Cardiac muscle cell (in vitro differentiated cells and primary cell): ENCODE results near the gene MIAT. TPM values are rescaled to one million over a fixed set of nuclear protein-coding genes. Genes with fewer than 3 reads are reported as not detected.

Experiments
- DNase-seq, 2 donors: peaks; one replicate each; pipeline versions ENCODE4 v3.0.0 to v3.0.0-alpha.2; 2010 to 2017; ENCODE audit warnings: low read depth in 1 of 2, low spot score in 1 of 2
- H3K27ac ChIP-seq: fragments of 200-600 bp; sonication (generic); 2 replicates; pipeline ENCODE4 v1.5.1; 2016
- H3K27me3 ChIP-seq: fragments of 200-600 bp; sonication (generic); 2 replicates; pipeline ENCODE4 v1.6.0; 2016; ENCODE audit warnings: control low read depth
- H3K36me3 ChIP-seq: fragments of 200-600 bp; sonication (generic); 2 replicates; pipeline ENCODE4 v1.5.1; 2016; ENCODE audit warnings: control low read depth
- H3K4me1 ChIP-seq: fragments of 200-600 bp; sonication (generic); 2 replicates; pipeline ENCODE4 v1.8.1; 2017; ENCODE audit warnings: low read depth, mild to moderate bottlenecking, mixed run types
- H3K4me3 ChIP-seq: fragments of 200-600 bp; sonication (generic); 2 replicates; pipeline ENCODE4 v1.5.1; 2016; ENCODE audit warnings: mild to moderate bottlenecking
- H3K9me3 ChIP-seq: fragments of 200-600 bp; sonication (generic); 2 replicates; pipeline ENCODE4 v1.5.1; 2017; ENCODE audit warnings: low read depth, mild to moderate bottlenecking, control low read depth
- CTCF ChIP-seq: IDR thresholded peaks from 2 replicates; pipeline ENCODE4 v1.5.1; 2012; ENCODE audit warnings: low read depth, mild to moderate bottlenecking, low read length
- polyA plus RNA-seq: library from polyadenylated mRNA; unstranded; fragments of >200 nt; fragmentation: Nextera tagmentation; extraction: Ambion mirVana; gene quantifications from 2 replicates; pipeline ENCODE4 v1.2.1, GENCODE V29; 2016
- total RNA-seq: library from RNA; depleted of rRNA; stranded (reverse); fragments of >200 nt; gene quantifications from 2 replicates; pipeline ENCODE4 v1.2.3, GENCODE V29; 2016

The MIAT gene
- total and polyA plus RNA-seq, 2 experiments from 2014 or later, result 0.11 to 0.66 TPM

DNA sequence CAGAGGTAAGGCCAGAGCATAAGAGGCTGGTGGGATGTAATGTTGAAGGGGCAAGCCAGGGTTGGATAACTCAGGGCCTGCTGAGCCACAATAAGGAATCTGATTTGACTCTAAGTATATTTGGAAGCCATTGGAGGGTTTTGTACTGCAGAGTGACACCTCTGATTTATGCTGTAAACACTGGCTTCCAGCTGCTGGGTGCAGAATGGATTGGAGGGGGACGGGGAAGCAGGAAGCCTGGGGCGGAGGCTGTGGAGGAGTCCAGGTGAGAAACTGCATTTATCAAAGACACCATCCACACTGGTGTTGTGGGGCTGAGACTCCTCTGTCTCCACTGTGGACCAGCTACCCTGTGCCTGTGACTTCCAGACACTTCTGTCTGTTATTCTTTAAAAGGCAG lies 26.8 kb downstream of the MIAT start:
- H3K27ac ChIP-seq, result no peak overlapping the region
- no peaks in the 10 kb centered on the region for H3K9me3 ChIP-seq
- no peak for DNase-seq
- TF ChIP-seq CTCF, result no peak
- H3K36me3 ChIP-seq, result no peaks in the 10 kb centered on the region
- H3K4me3 ChIP-seq, result no peak overlapping the region
- H3K27me3 ChIP-seq, result no peaks in the 10 kb centered on the region
- H3K4me1 ChIP-seq, result peaks cover 7% of the 10 kb centered on the region

DNA sequence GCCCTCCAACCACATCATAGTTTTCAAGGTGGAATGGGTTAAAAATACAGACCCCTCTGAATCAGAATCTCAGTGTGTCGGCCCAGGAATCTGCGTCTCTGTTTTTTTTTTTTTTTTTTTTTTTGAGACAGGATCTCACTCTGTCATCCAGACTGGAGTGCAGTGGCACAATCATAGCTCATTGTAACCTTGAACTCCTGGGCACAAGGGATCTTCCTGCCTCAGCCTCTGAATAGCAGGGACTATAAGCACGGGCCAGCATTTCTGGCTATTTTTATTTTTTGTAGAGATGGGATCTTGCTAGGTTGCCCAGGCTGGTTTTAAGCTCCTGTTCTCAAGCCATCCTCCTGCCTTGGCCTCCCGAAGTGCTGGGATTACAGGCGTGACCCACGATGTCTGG lies 28.2 kb downstream of the MIAT start:
- Histone ChIP-seq H3K27ac (no peak overlapping the region), H3K9me3 (no peaks in the 10 kb centered on the region), H3K4me1 (peaks cover 7% of the 10 kb centered on the region), H3K36me3 (no peaks in the 10 kb centered on the region), H3K4me3 (no peak overlapping the region), H3K27me3 (no peaks in the 10 kb centered on the region)
- TF ChIP-seq CTCF, result no peak
- DNase-seq, result no peak

DNA sequence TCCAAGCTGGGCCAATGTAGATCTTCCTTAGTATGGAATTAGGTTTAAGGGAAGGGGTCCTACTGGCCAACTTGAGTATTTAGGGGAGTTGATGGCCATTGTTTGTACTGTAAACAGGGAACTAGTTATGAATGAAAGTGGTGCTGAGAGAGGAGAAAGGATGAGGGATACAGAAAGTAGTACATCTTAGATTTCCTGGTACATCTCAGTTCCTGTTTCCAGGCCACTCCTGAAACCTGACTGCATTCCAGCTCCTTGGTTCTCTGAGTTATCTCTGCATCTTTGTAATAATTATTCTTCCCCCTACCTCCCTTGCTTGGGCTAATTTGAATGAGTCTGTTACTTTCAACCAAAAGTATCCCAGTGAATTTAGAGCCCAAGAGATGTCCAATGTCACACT lies 30.1 kb downstream of the MIAT start:
- no peak overlapping the region for H3K27ac ChIP-seq
- H3K27me3 ChIP-seq, result no peaks in the 10 kb centered on the region
- no peaks in the 10 kb centered on the region for H3K4me1 ChIP-seq
- H3K9me3 ChIP-seq, result no peaks in the 10 kb centered on the region
- H3K4me3 ChIP-seq, result no peak overlapping the region
- no peaks in the 10 kb centered on the region for H3K36me3 ChIP-seq
- DNase-seq, result no peak
- no peak for TF ChIP-seq CTCF

GRCh38 chr22:26689513-26690301 lies 32.3 kb downstream of the MIAT start:
- no peaks in the 10 kb centered on the region for H3K27me3 ChIP-seq
- H3K36me3 ChIP-seq, result no peaks in the 10 kb centered on the region
- H3K27ac ChIP-seq, result no peak overlapping the region
- H3K4me1 ChIP-seq, result no peaks in the 10 kb centered on the region
- H3K4me3 ChIP-seq, result no peak overlapping the region
- no peak for DNase-seq
- no peak for TF ChIP-seq CTCF
- no peaks in the 10 kb centered on the region for H3K9me3 ChIP-seq

GRCh38 chr22:26690654-26691376 lies 33.4 kb downstream of the MIAT start:
- H3K9me3 ChIP-seq, result no peaks in the 10 kb centered on the region
- no peaks in the 10 kb centered on the region for H3K27me3 ChIP-seq
- no peak overlapping the region for H3K4me3 ChIP-seq
- TF ChIP-seq CTCF, result no peak
- H3K27ac ChIP-seq, result no peak overlapping the region
- DNase-seq, result no peak
- no peaks in the 10 kb centered on the region for H3K36me3 ChIP-seq
- no peaks in the 10 kb centered on the region for H3K4me1 ChIP-seq
